GM12872 (cell line): ENCODE results near the gene NTNG1.

ENCODE experiments used
- CTCF ChIP-seq: IDR thresholded peaks from 3 replicates; pipeline ENCODE4 v1.5.1; 2011; ENCODE audit warnings: low read depth, mild to moderate bottlenecking, low read length, moderate library complexity; ENCODE audit not compliant: insufficient read depth

NTNG1 gene

GRCh38 chr1:107264007-107264406, 123.2 kb downstream of the NTNG1 start:
- no peak for TF ChIP-seq CTCF

DNA sequence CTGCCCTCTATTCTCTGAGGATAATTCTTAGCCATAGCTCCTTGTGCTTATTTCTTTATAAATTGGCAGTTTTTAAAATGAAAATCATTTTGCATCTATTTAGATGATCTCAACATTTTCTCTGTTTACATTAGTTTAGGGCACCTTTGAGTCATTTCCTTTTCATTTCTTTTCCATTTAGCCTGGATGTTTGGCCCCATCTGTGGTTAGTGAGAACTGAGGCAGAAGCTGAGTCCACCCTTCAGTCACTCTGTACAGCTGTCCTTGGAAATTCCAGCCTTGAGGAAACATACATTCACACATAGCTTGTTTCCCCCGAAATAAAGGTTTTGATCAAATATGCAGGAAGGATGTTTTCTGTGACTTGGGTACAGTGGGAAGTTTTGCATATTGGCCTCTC, 123.7 kb downstream of the NTNG1 start:
- no peak for TF ChIP-seq CTCF

- TF ChIP-seq CTCF: no peak
Measured at GRCh38 chr1:107267489-107267888, 126.7 kb downstream of the NTNG1 start.

- TF ChIP-seq CTCF: no peak
Measured at GRCh38 chr1:107272321-107272720, 131.5 kb downstream of the NTNG1 start.

DNA sequence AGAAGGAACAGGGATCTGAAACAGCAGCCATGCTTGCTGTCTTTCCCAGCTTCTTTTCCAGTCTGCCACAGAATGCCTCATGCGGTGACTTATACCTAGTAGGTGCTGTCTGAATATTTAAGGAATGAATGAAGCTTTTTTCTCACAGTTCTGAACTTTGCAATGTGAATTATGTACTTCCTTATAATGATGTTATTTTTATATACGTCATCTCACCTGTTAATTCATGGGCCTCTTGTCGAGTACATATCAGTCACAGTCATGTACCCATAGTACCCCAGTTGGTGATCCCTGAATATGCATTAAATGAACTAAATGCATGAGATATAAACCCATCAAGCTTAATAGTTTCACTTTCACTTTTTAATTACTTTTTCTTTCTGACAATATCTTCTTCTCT, 132.7 kb downstream of the NTNG1 start:
- TF ChIP-seq CTCF: no peak

DNA sequence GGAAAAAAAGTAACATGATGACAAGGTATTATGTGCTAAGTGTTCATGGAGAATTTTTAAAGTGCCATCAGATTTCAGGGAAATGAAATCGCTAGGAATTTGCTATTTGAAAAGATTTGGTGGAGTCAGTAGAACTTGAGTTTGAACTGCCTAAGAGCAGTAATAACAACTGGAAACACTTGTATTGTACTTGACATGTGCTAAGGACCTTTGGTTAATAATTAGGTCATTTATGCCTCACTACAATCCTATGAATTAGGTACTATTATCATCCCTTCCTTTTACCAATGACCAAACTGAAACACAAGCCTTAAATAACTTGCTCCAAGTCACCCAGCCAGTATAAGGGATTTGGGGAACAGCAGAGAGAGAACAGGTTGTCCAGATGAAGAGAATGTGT, 133.4 kb downstream of the NTNG1 start:
- no peak for TF ChIP-seq CTCF

DNA sequence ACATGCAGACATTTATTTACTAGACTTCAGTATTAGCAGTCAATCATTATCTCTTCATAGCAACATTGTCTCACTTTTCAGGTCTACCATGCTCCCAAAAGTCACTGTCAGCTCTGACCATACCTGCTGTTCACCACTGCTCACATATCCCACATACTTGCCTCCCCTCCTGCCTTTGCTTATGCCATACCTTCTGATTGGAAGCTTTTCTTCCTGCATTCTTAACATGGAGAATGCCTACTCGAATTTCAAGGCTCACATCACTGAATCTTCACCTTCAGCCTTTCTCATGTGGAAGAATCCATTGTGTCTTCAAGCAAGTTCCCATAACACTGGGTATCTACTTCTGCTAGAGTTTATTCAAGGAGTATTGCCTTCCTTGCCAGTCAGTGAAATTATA, 135.4 kb downstream of the NTNG1 start:
- no peak for TF ChIP-seq CTCF

- TF ChIP-seq CTCF: peak; percentile 65
Measured at GRCh38 chr1:107277022-107277421, 136.2 kb downstream of the NTNG1 start.
